ENCODE measurements around the gene OTULINL. TPM values are rescaled to one million over a fixed set of nuclear protein-coding genes. Genes with fewer than 3 reads are reported as not detected.

Gene OTULINL
- total RNA-seq, 1 donor from 2014 or later, result 14.4 TPM

DNA sequence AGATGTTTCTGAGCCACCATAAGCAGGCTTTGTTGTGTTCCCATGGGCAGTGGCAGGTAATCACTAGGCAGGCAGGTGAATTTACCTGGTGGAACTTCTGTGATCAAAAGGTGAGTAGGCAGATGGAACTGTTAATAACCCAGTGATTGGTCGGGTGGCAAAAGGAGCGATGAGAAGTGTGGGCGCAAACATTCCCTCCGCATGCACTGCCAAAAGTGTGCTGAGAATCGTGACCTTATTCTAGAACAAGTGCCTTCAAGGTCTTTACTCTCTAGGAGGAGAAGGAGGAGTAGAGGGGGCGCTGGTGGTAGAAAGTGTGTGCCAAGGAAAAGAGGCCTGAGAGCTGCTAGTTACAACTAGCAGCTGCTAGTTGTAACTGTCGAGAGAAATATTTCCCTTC, 3.3 kb downstream of the OTULINL start:
- no peaks in the 10 kb centered on the region for H3K36me3 Mint-ChIP-seq (ENCODE audit: unreplicated experiment)
- no peak overlapping the region for H3K4me3 Mint-ChIP-seq (ENCODE audit: unreplicated experiment)
- H3K4me1 Mint-ChIP-seq (ENCODE audit: low read depth, unreplicated experiment), result no peaks in the 10 kb centered on the region
- peaks cover 4% of the 10 kb centered on the region for H3K27me3 Mint-ChIP-seq (ENCODE audit: unreplicated experiment)
- no peak for DNase-seq
- H3K9me3 Mint-ChIP-seq (ENCODE audit: unreplicated experiment), result peaks cover 1% of the 10 kb centered on the region
- TF ChIP-seq, protein P1, sequence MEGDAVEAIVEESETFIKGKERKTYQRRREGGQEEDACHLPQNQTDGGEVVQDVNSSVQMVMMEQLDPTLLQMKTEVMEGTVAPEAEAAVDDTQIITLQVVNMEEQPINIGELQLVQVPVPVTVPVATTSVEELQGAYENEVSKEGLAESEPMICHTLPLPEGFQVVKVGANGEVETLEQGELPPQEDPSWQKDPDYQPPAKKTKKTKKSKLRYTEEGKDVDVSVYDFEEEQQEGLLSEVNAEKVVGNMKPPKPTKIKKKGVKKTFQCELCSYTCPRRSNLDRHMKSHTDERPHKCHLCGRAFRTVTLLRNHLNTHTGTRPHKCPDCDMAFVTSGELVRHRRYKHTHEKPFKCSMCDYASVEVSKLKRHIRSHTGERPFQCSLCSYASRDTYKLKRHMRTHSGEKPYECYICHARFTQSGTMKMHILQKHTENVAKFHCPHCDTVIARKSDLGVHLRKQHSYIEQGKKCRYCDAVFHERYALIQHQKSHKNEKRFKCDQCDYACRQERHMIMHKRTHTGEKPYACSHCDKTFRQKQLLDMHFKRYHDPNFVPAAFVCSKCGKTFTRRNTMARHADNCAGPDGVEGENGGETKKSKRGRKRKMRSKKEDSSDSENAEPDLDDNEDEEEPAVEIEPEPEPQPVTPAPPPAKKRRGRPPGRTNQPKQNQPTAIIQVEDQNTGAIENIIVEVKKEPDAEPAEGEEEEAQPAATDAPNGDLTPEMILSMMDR (IDR thresholded peaks at IDR 0.05; ENCODE audit: partially characterized antibody, unreplicated experiment), result no peak
- no peak overlapping the region for H3K27ac Mint-ChIP-seq (ENCODE audit: unreplicated experiment)

DNA sequence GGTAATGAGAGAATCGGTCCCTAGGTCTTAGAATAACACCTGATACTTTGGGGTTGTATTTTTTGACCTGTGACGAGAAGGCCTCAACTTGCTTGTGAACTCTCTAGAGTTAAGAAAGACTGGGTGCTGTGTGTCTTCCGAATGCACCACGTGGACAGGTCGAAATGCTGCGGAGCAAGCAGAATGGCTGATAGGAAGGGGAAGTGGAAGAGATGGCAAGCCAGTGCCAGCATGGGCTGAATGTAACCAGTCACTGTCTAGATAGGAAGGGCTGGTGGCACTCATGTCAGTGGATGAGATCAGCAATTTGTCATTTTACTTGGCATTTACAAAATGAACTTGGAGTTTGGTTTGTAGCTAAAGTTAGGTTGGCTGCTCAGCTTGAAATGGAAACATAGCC, 5.6 kb downstream of the OTULINL start:
- no peak overlapping the region for H3K4me3 Mint-ChIP-seq (ENCODE audit: unreplicated experiment)
- H3K27me3 Mint-ChIP-seq (ENCODE audit: unreplicated experiment), result peaks cover 4% of the 10 kb centered on the region
- peaks cover 1% of the 10 kb centered on the region for H3K9me3 Mint-ChIP-seq (ENCODE audit: unreplicated experiment)
- no peaks in the 10 kb centered on the region for H3K36me3 Mint-ChIP-seq (ENCODE audit: unreplicated experiment)
- TF ChIP-seq, protein P1 (IDR thresholded peaks at IDR 0.05; ENCODE audit: partially characterized antibody, unreplicated experiment), result no peak
- no peak overlapping the region for H3K27ac Mint-ChIP-seq (ENCODE audit: unreplicated experiment)
- no peak for DNase-seq
- H3K4me1 Mint-ChIP-seq (ENCODE audit: low read depth, unreplicated experiment), result no peaks in the 10 kb centered on the region

DNA sequence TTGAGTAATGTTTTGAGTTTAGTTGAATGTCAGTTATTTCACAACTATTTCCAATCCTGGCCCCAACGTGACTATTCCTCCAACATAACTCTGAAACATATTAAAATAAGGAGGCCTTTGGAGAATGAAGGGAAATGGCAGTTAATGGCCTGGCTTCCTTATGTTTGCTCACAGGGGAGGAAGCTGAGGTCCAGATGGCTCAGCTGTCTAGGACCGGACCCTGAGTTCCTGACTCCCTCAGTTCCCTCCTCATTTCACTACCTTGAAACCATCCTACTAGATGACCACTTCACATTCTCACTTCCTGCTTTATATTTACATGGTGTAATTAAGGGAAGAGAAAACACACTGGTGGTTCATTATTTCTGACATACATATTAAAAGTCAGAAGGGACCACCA, 6.6 kb downstream of the OTULINL start:
- Mint-ChIP-seq H3K27me3 (ENCODE audit: unreplicated experiment) (peaks cover 4% of the 10 kb centered on the region), H3K27ac (ENCODE audit: unreplicated experiment) (no peak overlapping the region), H3K4me3 (ENCODE audit: unreplicated experiment) (no peak overlapping the region), H3K4me1 (ENCODE audit: low read depth, unreplicated experiment) (peaks cover 4% of the 10 kb centered on the region), H3K9me3 (ENCODE audit: unreplicated experiment) (peaks cover 1% of the 10 kb centered on the region), H3K36me3 (ENCODE audit: unreplicated experiment) (no peaks in the 10 kb centered on the region)
- DNase-seq, result no peak
- TF ChIP-seq, protein P1 (IDR thresholded peaks at IDR 0.05; ENCODE audit: partially characterized antibody, unreplicated experiment), result no peak

GRCh38 chr5:14588758-14589543, 7.4 kb downstream of the OTULINL start:
- Mint-ChIP-seq H3K4me3 (ENCODE audit: unreplicated experiment) (no peak overlapping the region), H3K4me1 (ENCODE audit: low read depth, unreplicated experiment) (peaks cover 6% of the 10 kb centered on the region), H3K36me3 (ENCODE audit: unreplicated experiment) (no peaks in the 10 kb centered on the region), H3K27ac (ENCODE audit: unreplicated experiment) (no peak overlapping the region), H3K9me3 (ENCODE audit: unreplicated experiment) (peaks cover 1% of the 10 kb centered on the region), H3K27me3 (ENCODE audit: unreplicated experiment) (peaks cover 2% of the 10 kb centered on the region)
- TF ChIP-seq, protein P1 (IDR thresholded peaks at IDR 0.05; ENCODE audit: partially characterized antibody, unreplicated experiment), result no peak
- no peak for DNase-seq

GRCh38 chr5:14590949-14591348, 9.4 kb downstream of the OTULINL start:
- TF ChIP-seq, protein P1 (IDR thresholded peaks at IDR 0.05; ENCODE audit: partially characterized antibody, unreplicated experiment), result no peak
- Mint-ChIP-seq H3K4me1 (ENCODE audit: low read depth, unreplicated experiment) (peaks cover 6% of the 10 kb centered on the region), H3K27me3 (ENCODE audit: unreplicated experiment) (no peaks in the 10 kb centered on the region), H3K9me3 (ENCODE audit: unreplicated experiment) (no peaks in the 10 kb centered on the region), H3K36me3 (ENCODE audit: unreplicated experiment) (no peaks in the 10 kb centered on the region), H3K27ac (ENCODE audit: unreplicated experiment) (no peak overlapping the region), H3K4me3 (ENCODE audit: unreplicated experiment) (no peak overlapping the region)
- DNase-seq, result no peak
